NT2/D1 (cell line): ENCODE data around the gene ADGRD1.

ENCODE experiments used
- SUZ12 ChIP-seq: IDR thresholded peaks from 2 replicates; pipeline ENCODE4 v1.6.1; 2011; ENCODE audit not compliant: insufficient read length, insufficient read depth; ENCODE audit errors: extremely low read depth
- YY1 ChIP-seq: IDR thresholded peaks from 2 replicates; pipeline ENCODE4 v1.6.1; 2011; ENCODE audit not compliant: insufficient read length, insufficient read depth
- ZNF274 ChIP-seq: IDR thresholded peaks from 2 replicates; pipeline ENCODE4 v1.6.1; 2011; ENCODE audit warnings: mild to moderate bottlenecking, low read depth, low read length

DNA sequence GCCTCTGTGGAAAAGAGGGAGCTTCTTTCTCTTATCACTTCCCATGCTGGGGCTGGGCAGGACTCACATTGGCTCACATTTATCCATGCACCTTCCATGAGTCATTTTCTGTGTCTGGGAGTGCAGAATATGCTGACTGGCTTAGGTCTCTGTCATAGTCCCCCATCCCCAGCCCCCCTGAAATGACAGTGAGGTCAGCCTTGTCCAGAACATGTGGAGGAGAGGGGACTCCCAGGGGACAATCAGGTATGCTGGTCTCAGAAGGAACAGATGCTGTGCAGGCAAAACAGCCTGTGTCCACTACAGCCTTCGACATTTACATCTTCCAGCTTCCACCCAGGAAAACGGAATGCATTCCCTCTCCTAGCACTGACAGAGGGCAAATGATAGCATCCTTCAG is 35.0 kb downstream of the ADGRD1 start:
- TF ChIP-seq ZNF274: no peak
- TF ChIP-seq YY1: no peak
- no peak for TF ChIP-seq SUZ12
